Eye (tissue), 1 donor: ENCODE results near the gene KPNA2.
"Not testable (repeated sequence)": the region's sequence is repeated elsewhere in the genome, so short reads cannot be mapped to it uniquely, and the experiment has no call there.

Experiments used
- DNase-seq: peaks from one replicate; pipeline ENCODE4 v3.0.0-alpha.2; 2015

KPNA2 gene

DNA sequence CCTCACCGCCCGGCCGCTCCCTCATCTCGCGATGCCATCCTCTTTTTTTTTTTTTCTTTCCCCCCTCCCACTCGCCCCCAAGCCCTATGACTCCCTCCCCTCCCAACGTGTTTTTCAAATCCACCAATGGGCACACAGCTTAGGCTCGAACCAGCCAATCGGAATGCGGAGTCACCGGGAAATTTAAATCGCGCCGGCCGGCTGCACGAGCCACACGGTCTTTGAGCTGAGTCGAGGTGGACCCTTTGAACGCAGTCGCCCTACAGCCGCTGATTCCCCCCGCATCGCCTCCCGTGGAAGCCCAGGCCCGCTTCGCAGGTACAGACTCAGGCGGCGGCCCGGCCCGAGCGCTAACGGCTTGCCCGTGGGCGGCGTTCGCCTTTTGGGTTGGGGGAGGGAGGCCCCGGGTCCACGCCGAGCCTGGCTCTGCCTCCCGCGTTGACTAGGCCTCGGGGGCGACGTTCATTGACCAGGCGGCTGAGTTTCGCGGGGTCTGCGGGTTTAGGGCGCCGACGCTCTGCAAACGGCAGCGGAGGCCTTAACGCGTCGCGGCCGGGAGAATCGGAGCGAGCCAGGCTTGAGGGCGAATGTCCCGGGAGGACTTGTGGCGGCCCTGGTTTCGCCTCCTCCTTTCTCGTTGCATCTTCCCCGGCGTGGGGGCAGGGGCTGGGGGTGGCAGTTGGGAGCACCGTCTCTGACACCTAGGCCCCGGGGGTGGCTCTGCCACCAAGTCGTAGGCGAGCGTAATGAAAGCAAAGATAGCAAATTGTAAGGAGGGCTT, at the start of gene KPNA2:
Gene KPNA2 (plus strand): TSS at position 213 of the 781 bp plus-strand sequence. CDS start 1,398 bp downstream, outside the sequence.
- DNase-seq = peak; percentile 100

DNA sequence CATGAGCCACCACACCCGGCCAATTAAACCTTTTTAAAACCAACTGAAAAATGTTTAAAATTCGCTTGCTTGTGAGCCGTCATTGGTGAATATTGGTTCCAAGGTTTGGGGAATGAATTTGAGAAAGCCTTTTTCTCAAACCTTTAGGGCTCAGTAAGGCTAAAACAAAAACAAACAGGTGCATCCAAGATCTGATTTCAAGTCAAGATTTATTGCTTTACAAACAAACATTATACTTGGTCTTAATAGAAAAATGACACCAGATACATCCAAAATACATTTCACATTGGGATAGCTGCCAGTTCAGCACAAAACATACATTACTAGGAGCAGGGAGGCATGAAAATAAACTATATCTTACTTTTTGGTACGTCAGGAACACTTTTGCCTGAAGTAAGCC, 44.6 kb upstream of the KPNA2 start:
- DNase-seq = no peak

- no peak for DNase-seq
These were observed 42.9 kb upstream of the KPNA2 start for GRCh38 chr17:67992548-67993152.

GRCh38 chr17:67993153-67993997, 42.2 kb upstream of the KPNA2 start:
- DNase-seq = peak; percentile 93

DNA sequence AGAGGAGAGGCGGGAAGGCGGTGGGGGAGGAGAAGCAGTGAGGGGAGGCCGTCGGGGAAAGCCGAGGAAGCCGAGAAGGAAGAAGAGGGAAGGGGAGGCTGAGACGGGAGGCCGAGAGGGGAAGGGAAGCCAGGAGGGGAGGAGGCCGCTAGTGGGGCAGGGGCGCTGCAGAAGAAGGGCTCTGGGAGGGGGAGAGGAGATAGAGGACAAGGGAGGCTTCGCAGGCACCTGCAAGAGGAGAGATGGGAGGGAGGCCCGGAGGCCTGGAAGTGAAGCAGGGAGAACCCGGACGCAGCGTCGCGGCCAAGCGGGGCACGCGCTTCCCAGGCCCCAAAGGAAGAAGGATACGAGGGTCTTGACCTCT, 41.6 kb upstream of the KPNA2 start:
- no peak for DNase-seq

DNA sequence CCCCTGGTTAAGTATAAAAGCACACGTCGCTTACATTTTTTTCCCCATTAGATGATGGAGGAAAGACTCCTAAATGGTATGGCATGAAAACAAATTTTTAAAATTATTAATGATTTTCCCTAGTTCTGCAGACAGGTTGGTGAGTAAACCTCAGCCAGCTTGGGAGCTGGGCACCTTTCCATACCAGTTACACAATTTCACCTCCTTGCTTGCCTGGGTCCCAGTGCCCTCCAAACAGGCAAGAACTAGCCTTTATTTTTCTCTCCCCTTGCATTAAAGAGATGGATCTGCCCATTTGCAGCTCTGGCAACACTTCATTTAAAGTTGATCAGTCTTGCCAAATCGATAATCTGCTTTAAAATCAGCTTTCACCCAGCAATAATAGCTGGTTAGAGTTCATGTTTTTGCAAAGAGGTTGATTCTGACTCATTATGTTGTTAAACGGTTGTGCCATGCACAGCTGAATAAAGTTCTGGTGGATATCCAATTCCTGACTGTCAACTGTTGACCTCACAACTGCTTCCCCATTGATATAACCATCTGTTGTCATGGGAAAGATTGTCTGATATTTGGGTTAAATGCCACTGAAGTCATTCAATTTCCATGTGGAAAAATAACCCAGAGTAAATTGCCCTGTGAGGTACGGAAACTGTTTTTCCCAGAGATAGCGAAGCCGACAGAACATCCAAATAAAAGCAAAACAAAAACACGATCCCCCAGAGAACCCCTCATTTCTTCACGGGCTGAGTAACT, 40.5 kb upstream of the KPNA2 start:
- peak; percentile 62 for DNase-seq

GRCh38 chr17:67995570-67996263, 39.8 kb upstream of the KPNA2 start:
- DNase-seq = peak; percentile 72

DNA sequence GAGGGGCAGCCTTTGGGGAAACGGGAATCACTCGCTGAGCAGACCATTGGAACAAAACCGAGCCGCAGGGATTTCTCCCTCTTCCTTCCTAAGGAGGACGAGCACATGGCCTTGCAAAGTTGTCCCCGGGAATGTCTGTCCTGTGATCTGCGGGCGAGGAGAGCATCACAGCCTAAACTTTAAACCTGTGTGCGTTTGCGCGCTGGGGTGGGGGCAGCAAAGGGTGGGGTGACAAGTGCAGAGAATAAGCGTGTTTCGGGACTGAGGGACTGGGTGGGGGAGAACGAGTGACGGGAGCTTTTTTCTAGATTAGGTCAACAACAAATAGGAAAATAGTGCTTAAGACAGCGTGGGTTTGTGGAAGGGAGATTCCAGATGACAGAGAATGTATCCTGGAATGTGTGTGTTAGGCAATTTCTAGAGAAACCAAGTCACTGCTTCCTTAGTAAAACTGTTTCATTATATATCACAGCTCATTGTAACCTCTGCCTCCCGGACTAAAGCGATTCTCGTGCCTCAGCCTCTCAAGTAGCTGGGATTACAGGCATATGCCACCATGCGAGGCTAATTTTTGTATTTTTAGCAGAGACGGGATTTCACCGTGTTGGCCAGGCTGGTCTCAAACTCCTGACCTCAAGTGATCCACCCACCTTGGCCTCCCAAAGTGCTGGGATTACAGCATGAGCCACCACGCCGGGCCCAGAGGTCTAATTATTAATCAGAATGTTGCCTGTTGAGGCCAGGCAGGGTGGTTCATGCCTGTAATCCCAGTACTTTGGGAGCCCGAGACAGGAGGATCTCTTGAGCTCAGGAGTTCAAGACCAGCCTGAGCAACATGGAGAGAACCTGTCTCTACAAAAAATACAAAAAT, 39.0 kb upstream of the KPNA2 start, which contains the start of gene C17orf58:
Gene C17orf58 (minus strand): TSS at position 169 of the 871 bp plus-strand sequence. CDS start 271 bp downstream, outside the sequence.
- not testable (repeated sequence) for DNase-seq

DNA sequence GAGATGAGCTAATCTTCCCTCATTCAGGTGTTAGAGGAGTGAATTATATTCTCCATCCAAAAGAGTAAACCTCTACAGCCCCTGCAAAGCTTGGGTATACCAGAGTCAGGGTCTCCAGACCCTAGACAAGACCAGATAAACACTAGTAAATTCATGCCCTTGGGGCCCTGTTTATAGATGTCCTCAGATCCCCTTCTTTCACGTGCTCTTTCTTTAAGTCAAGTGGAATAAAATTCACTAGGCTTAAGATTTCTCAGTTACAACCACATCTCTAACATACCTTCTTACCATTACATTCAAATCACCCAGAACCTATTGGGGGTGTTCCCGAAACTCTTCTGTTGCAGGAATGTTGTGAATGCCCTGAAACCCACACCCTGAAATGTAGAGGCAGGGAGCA, 37.1 kb upstream of the KPNA2 start:
- DNase-seq = no peak

- no peak for DNase-seq
These were observed 36.1 kb upstream of the KPNA2 start for GRCh38 chr17:67999291-67999911.

DNA sequence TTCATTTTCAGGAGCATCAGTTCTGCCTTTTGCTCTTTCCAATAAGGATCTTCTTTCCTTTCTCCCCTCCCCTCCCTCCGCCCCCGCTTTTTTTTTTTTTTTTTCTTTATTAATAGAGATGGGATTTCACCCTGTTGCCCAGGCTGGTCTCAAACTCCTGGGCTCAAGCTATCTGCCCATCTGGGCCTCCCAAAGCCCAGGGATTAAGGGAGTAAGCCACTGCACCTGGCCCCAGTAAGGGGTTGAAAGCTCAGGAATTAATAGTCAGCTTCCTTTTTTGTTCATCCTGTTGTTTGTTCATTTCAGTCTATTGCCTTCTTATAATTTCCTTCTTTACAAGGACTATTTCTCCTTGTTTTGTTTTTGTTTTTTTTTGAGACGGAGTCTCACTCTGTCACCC, 31.3 kb upstream of the KPNA2 start:
- DNase-seq = no peak

- DNase-seq = no peak
These were observed 28.7 kb upstream of the KPNA2 start for GRCh38 chr17:68006797-68007196.

DNA sequence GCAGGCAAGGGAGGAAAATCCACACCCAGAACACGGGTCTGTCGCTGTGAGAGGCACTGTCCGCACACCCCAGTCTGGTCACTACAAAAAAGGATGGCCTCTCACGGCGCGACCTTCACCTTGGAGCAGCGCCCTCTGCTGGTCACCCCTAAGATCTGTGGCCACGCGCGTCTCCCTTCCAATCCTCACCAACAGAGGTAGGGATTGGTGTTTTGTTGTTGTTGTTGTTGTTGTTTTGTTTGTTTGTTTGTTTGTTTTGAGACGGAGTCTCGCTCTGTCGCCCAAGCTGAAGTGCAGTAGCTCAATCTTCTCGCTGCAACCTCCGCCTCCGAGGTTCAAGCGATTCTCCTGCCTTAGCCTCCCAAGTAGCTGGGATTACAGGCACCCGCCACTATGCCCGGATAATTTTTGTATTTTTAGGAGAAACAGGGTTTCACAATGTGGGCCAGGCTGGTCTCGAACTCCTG, 24.3 kb upstream of the KPNA2 start:
- DNase-seq = peak; percentile 51

- no peak for DNase-seq
These were observed 22.1 kb upstream of the KPNA2 start for GRCh38 chr17:68013385-68013784.

- DNase-seq = no peak
These were observed 20.3 kb upstream of the KPNA2 start for GRCh38 chr17:68015081-68015723.

DNA sequence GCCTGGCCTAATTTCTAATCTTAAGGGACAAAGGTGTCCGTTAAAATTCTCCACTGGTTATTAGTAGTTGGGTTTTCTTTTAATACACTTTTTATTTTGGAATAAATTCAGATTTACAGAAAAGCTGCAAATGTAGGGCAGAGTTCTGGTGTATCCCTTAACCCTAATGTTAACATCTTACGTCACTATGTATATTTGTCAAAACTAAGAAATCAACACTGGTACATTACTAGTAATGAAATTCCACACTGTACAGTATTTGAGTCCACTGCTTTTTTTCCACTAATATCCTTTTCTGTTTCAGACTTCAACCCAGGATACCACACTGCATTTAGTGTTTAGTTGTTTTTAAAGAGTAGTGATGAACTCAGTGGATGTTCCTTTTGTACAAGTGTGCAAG, 18.7 kb upstream of the KPNA2 start:
- DNase-seq = no peak

DNA sequence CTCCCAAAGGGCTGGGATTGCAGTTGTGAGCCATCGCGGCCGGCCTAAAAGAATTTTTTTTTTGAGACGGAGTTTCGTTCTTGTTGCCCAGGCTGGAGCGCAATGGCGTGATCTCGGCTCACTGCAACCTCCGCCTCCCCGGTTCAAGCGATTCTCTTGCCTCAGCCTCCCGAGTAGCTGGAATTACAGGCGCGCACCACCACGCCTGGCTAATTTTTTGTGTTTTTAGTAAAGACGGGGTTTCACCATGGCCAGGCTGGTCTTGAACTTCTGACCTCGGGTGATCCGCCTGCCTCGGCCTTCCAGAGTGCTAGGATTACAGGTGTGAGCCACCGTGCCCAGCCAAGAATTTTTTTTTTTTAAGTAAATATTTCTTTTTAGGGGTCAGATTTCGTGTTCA, 17.0 kb upstream of the KPNA2 start:
- DNase-seq = not testable (repeated sequence)

- no peak for DNase-seq
These were observed 16.2 kb upstream of the KPNA2 start for GRCh38 chr17:68019336-68019674.

DNA sequence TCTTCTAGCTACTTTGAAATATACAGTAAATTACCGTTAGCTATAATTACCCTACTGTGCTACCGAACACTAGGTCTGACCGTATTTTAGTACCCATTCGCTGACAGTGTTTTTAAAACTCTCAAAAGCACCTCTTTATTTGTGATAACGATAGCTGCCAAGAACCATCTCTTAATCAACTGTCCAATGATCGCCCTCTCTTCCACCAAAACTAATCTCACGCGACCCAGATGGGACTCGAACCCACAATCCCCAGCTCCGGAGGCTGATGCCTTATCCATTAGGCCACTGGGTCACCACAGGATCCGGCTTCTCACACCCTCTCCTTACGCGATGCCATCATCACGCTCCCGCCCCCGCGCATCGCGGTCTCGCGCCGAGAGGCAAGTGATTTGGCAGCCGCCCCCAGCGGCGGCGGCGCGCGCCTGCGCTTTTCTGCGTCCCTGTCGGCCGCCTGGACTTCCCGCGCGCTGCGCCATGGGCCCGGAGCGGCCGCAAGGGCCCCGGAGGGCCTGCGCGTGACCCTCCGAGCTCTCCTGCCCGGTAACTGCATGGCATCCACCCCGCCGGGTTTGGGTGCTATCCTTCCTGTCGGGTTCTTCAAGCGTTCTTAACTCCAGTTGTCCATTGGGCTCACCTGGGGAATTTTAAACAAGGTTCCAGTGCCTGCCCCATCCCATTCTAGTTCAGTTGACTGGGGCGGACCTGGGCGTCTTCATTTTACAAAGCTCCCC, 15.7 kb upstream of the KPNA2 start:
- DNase-seq = peak; percentile 99
